ENCODE measurements around the gene ACOT8. TPM values are rescaled to one million over a fixed set of nuclear protein-coding genes. Genes with fewer than 3 reads are reported as not detected.
A peak's percentile ranks its signal among the peaks of the same experiment; 100 is the strongest.
"Not testable (repeated sequence)": the region's sequence is repeated elsewhere in the genome, so short reads cannot be mapped to it uniquely, and the experiment has no call there.

The ACOT8 gene
- 32.4 and 43.3 TPM in 2 replicates for total RNA-seq (2014; rRNA removed; shearing (Covaris generic))

- peak; percentile 100 for DNase-seq (ENCODE audit: low spot score)
- in situ Hi-C loops (cut with HindIII; ENCODE audit: low sequenced_read_pairs): no loop called here
Measured at GRCh38 chr20:45857114-45857881, at the start of gene ACOT8, which contains the start of gene ZSWIM3. Gene ACOT8 (minus strand): TSS chr20:45857392. CDS start chr20:45857315, 77 bp downstream. Gene ZSWIM3 (plus strand): TSS chr20:45857614. CDS start chr20:45857826, 212 bp downstream.

- in situ Hi-C loops (cut with HindIII; ENCODE audit: low sequenced_read_pairs): no loop called here
- DNase-seq (ENCODE audit: low spot score): no peak
Measured at GRCh38 chr20:45905505-45906079, 48.4 kb upstream of the ACOT8 start.

DNA sequence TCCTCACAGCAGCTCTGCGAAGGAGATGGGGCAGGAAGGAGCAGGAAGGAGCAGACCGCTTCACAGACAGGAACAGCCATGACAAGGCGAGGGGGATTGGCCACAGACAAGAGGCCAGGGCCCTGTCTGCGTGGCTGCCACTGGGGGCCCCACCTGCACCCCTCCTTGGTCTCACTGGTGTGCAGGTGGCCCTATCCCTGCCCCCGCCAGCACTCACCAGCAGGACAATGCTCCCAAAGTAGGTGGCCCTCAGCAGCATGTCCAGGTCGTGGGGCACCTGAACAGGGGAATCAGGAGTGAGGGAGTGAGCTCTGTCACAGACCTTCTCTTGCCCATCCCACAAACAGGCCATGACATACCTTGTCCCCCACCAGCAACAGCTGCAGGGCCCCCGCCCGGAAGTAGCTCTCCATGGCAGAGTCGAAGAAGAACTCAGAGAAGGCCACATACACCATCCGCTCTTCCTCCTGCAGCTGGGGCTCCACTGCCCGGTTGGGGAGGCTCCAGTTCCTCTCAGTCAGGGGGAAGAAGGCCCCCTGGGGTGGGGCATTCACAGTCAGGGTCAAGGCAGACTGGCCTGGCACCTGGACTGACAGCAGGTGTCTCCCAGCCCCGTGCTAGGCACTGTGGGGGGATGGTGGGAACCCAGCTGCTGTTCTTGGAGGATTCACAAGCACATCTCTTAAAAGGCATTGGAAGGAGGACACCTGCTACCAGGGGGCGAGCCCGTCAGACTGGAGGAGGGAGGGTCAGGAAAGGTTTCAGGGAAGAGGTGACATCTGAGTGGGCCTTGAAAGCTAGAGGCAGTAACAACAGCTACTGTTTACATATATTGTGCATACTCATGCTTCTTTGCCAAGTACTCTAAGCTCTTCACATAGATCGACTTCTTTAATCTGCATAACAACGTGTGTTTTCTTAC lies 47.7 kb upstream of the ACOT8 start:
- DNase-seq (ENCODE audit: low spot score): no peak
- in situ Hi-C loops (cut with HindIII; ENCODE audit: low sequenced_read_pairs): no loop called here

DNA sequence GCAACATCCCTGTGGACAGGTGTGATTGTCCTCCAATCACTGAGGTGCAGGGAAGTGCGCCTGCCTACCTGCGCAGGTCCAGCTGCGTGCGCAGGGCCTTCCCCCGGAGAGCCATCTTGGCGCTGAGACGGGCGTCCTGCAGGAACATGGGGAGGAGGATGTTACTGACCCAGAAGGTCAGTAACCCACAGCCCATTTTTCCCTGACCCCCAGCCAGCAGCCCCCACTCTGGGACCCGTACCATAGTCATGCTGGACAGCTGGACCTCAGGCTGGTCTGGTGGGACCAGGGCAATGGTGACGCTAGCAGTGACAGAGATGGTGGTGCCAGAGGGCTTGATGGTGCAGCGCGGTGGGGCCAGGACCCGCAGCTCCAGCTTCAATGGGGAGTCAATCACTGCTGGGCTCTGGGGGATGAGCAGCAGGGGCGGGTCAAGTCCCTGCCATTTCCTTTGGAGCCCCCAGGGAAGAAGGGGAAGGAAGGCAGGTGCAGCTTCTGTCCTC lies 45.1 kb upstream of the ACOT8 start:
- no peak for DNase-seq (ENCODE audit: low spot score)
- in situ Hi-C loops (cut with HindIII; ENCODE audit: low sequenced_read_pairs): no loop called here

DNA sequence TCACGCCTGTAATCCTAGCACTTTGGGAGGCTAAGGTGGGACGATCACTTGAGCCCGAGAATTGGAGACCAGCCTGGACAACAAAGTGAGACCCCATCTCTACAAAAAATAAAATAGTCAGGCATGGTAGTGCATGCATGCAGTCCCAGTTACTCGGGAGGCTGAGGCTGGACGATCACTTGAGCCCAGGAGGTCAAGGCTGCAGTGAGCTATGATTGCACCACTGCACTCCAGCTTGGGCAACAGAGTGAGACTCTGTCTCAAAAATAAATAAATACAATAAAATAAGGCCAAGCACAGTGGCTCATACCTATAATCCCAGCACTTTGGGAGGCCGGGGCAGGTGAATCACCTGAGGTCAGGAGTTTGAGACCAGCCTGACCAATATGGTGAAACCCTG lies 44.1 kb upstream of the ACOT8 start:
- in situ Hi-C loops (cut with HindIII; ENCODE audit: low sequenced_read_pairs); DNase-seq (ENCODE audit: low spot score): not testable (repeated sequence)

DNA sequence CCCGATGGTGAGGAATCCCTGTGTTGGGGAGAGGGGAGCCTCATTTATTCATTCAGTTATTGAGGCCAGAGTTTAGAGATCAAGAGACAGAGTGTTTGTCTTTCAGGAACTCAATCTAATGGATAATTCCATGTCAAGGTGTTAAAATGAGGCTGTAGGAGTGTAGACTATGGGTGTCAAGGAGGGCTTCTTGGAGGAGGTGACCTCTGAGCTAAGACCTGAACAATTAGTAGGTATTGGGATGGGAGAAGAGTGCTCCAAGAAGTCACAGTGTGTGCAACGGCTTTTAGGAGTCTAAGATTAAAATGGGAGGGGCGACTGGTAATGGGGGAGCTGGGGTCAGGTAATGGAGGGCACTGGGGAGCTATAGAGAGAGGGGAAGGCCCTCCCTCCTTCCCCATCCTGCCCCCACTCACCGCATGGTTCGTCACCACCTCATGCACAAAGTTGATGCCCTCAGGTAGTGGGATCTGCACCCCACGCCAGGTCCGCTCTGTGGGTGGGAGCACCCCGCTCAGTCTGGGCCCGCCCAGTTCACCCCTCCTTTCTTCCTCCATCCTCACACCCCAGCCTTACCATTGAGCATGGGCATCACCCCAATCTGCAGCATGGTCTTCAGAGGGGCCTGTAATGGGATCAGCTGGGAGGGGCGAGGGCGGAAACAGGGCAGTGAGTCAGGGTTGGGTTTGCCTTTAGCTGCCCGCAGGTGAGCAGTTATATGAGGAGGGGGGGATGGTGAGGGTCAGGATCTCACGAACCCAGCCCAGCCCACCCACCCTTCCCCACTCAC lies 42.0 kb upstream of the ACOT8 start:
- DNase-seq (ENCODE audit: low spot score): no peak
- in situ Hi-C loops (cut with HindIII; ENCODE audit: low sequenced_read_pairs): no loop called here

- in situ Hi-C loops (cut with HindIII; ENCODE audit: low sequenced_read_pairs): no loop called here
Measured at GRCh38 chr20:45898285-45898684, 41.1 kb upstream of the ACOT8 start.

GRCh38 chr20:45897692-45898091 lies 40.5 kb upstream of the ACOT8 start:
- in situ Hi-C loops (cut with HindIII; ENCODE audit: low sequenced_read_pairs): no loop called here
- DNase-seq (ENCODE audit: low spot score): no peak

More at GRCh38 chr20:45898285-45898684, 41.1 kb upstream of the ACOT8 start:
- no peak for DNase-seq (ENCODE audit: low spot score)

DNA sequence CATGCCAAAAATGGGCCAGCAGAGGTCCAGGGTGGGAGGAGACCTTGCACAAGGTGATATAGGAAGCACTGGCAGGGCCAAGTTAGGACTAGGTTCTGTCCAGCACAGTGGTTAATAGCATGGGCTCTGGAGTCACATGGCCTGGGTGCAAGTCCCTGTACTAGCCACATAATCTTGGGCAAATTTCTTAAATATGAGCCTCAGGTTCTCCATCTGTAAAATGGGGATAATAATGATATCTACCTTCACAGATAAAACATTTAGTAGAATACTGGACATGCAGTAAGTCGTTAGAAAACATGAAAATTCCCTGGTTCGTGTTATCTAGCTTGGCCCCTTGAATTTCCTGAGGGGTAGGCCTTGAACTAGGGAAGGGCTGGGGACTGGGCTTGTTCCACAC lies 40.1 kb upstream of the ACOT8 start:
- DNase-seq (ENCODE audit: low spot score): no peak
- in situ Hi-C loops (cut with HindIII; ENCODE audit: low sequenced_read_pairs): no loop called here

DNA sequence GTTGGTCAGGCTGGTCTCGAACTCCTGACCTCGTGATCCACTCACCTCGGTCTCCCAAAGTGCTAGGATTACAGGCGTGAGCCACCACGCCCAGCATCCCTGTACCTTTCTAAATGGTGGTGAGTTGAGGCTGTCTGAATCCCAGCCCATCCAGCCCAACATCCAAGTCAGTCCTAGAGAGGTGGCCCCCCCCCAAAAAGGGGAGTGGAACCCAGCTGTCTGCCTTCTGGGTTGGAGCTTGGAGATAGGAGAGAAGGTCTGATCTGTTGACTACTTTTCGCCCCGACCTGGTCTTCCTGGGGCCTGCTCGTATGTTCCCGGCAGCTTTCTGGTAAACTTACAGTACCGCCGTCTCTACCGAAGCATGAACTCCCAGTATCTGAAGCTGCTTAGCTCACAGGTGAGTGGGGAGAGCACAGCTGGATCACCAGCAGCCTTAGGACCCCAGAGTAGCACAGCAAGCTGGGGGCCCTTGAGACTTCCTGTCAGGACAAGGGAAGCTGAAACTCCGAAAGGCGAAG lies 39.5 kb upstream of the ACOT8 start:
- no peak for DNase-seq (ENCODE audit: low spot score)
- in situ Hi-C loops (cut with HindIII; ENCODE audit: low sequenced_read_pairs): no loop called here

DNA sequence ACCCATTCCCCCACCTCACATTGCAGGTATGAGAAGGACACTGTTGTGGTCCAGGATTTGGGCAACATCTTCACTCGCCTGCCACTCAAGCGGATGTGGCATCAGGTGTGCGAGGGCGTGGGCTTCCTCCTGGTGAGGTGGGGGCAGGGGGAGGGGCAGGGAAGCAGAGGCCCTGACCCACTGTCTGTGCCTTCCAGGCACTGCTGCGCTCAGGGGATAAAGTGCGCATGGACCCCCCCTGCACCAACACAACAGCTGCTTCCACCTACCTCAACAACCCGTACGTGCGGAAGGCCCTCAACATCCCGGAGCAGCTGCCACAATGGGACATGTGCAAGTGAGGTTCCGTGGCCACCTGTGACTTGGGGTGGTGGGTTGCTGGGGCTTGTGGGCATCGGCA lies 37.6 kb upstream of the ACOT8 start:
- no peak for DNase-seq (ENCODE audit: low spot score)
- in situ Hi-C loops (cut with HindIII; ENCODE audit: low sequenced_read_pairs): loop anchor here (5.0 kb wide), 1 partner anchor 48 kb away; no protein-coding TSS in a partner anchor

- in situ Hi-C loops (cut with HindIII; ENCODE audit: low sequenced_read_pairs): loop anchor here (5.0 kb wide), 1 partner anchor 48 kb away; no protein-coding TSS in a partner anchor
- no peak for DNase-seq (ENCODE audit: low spot score)
Measured at GRCh38 chr20:45893831-45894230, 36.6 kb upstream of the ACOT8 start.

- DNase-seq (ENCODE audit: low spot score): no peak
- in situ Hi-C loops (cut with HindIII; ENCODE audit: low sequenced_read_pairs): loop anchor here (5.0 kb wide), 1 partner anchor 49 kb away; no protein-coding TSS in a partner anchor
Measured at GRCh38 chr20:45892828-45893500, 35.8 kb upstream of the ACOT8 start.

DNA sequence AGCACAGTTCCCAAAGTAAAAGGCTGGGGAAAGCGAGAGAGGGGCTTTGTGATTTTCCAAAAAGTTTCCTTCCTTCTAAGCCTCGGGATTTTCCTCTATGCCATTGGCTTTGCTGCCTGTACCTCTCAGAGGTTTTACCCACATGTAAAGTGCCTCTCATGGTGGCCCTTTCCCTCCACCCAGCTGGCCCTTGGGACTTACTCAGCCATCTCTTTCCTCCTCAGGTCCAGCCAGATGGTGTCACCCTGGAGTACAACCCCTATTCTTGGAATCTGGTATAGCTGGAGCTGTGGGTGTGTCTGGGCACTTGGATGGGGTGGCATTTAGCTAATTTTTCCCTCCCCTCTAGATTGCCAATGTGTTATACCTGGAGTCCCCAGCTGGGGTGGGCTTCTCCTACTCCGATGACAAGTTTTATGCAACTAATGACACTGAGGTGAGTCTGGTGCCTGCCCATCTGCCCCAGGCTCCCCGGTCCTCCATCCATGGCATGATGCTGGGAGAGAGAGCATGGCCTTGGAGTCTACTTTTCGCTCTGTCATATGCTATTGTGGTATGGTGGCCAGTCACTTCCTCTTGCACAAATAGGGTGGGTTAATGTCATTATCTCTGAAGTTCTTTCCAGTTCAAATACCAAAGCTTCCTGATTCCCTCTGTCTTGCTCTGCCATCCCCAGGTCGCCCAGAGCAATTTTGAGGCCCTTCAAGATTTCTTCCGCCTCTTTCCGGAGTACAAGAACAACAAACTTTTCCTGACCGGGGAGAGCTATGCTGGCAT lies 35.0 kb upstream of the ACOT8 start:
- in situ Hi-C loops (cut with HindIII; ENCODE audit: low sequenced_read_pairs): loop anchor here (5.0 kb wide), 1 partner anchor 50 kb away; no protein-coding TSS in a partner anchor
- peak; percentile 35 for DNase-seq (ENCODE audit: low spot score)

GRCh38 chr20:45890985-45891983 lies 34.1 kb upstream of the ACOT8 start, which contains the start of the genes CTSA and NEURL2:
Gene CTSA (plus strand): TSS chr20:45891335. CDS start chr20:45891569, 234 bp downstream.
Gene NEURL2 (minus strand): TSS chr20:45891208. CDS start chr20:45890991, 217 bp downstream.
- DNase-seq (ENCODE audit: low spot score): peak; percentile 91
- in situ Hi-C loops (cut with HindIII; ENCODE audit: low sequenced_read_pairs): loop anchor here (5.0 kb wide), 1 partner anchor 51 kb away; no protein-coding TSS in a partner anchor

Measured in G401 (cell line).